Head of caudate nucleus (tissue), 42 donors: ENCODE measurements around the gene CCDC92B.

Experiments used
- DNase-seq, 42 donors: peaks; one replicate each; pipeline versions ENCODE4 v3.0.0 to v3.0.0-alpha.2; 2020 to 2021; ENCODE audit warnings: mixed read lengths in 7 of 42
- intact Hi-C: fragments of 100-400 bp; cut with DNase I; formaldehyde crosslinking; loops from one replicate; pipeline ENCODE4 v1.15.0; 2022

Gene CCDC92B

DNA sequence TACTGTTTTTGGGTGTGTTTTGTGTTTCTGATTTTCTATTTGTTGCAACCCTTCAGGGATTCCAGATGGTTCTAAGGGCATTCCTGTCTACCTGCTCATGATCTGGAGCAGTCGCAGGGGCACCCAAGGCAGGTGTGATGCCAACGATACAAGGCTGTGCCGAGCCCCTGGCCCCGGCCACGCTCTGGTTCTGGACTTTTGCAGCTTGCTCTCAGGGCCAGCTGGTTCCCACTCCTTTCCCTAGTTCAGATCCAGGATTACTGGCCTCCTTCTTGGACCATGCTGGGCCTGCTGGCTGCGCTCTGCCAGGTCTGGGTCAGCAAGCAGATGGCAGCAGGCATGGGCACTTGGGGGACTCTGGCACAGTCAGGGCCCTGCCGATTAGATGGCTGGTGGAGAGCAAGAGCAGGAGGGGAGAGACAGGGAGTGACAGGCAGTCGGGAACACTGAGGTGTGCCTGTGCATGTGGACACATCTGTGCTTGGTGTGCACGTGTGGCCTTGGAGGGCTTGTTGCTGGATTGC, 31.5 kb upstream of the CCDC92B start:
- intact Hi-C loops = no loop called here
- DNase-seq = no peak

DNA sequence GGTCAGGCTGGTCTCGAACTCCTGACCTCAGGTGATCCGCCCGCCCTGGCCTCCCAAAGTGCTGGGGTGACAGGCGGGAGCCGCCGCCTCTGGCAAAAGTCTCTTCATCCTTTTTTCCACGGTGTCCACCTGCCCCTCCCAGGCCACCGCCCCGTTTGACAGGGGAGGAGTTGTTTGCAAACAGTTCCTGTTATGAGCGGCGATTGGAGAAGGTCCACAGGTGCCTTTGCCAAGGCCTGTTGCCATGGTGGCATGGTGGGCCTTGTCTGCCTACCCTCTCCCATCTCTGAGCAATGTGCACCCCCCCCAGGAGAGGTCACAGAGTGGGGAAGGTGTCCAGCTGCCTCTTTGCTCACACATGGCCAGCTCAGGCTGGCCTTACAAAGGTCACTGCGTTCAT, 30.8 kb upstream of the CCDC92B start:
- no peak for DNase-seq
- intact Hi-C loops = no loop called here

DNA sequence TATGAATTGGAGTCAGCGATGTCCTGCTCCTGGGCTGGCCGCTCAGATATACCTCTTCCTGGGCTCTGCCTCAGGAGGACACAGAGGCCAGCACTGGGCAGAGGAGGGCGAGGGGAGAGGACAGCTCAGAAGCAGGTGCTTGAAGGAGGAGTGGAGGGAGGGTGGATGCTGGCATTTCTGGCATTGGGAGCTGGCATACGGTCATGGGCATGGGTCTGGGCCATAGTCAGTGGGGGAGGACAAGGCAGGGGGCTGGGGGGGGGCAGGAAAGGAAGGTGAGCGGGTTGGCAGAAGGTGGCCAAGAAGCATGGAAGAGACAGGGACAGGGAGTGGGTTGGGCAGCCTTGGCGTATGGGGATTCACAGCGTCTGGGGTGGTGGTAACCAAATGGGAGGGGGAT, 30.1 kb upstream of the CCDC92B start:
- intact Hi-C loops = no loop called here
- no peak for DNase-seq

DNA sequence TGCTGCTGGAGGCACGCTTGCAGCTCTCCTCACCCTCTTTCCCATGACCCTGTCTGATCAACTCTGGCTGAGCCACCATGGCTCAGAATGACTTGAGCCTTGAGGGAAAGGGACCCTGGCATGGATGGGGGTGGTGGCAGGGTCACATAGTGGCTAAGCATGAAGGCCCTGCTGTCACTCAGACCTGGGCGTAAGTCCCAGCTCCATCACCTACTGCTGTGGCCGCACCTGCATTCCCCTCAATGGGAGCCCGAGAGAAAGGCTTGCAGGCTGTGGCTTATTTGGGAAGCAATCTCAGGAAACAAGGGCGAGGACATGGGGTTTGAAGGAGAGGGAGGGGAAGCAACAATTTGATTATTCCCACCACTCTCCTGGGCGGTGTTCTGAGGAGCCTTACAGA, 29.0 kb upstream of the CCDC92B start:
- intact Hi-C loops = no loop called here
- DNase-seq = no peak

DNA sequence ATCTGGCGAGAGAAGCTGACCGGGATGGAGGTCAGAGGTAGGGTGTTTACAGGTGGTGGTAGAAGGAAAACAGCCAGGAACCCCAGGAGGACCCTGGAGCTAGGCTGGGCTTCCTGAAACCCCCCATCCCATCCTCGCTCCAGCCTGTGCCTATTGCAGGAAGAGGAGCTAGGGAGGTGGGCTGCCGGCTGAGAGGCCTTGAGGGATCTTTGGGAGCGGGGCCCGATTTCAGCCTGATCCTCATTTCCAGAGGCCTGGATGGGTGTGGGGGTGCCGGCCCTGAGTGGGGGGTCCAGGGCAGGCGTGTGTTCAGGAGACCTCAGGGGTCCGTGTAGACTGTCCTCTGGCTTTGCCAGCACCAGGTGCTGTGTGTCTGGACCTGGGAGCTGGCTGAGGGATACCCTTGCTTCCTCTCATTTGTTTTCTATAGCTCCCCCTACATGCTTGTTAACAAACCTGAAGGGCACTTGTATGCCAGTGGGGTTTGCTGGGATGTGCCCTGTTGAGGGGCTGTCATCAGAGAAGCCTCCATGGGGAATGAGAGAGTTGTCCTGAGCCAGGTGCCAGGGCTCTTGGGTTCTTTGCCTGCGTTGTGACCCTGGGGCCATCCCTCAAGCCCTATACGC, 27.9 kb upstream of the CCDC92B start:
- DNase-seq = no peak
- intact Hi-C loops = no loop called here

DNA sequence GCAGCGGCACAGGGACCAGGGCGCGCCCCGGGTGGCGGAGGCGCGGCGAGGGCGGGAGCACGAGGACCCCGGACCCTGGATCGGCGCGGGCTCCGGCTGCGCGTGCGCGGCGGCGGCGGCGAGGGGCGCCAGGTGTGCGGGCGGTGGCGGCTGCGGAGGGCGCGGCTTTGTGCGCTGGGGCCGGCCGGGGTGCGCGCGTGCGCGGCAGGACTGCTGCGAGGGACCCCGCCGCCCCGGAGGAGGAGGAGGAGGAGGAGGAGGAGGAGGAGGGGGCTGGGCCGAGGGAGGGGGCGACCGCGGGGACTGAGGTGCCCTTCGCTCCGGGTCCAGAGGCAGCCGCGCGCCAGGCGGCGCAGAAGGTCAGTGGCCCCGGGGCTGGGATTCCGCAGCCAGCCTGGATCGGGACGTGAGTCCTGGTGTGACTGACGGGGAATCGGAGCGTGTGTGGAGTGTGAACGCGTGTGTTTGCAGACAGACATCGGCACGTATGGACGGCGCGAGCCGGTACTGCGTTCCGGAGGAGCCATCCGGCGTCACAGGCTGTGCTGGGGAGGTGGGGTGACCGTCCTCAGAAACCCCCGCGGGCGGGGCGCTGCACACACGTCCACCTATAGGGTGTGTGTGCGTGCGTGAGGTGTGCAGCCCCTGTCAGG, 27.3 kb upstream of the CCDC92B start:
- DNase-seq = peak in 29 of 42 donors; percentile 16 to 72 (median 39)
- intact Hi-C loops = no loop called here

DNA sequence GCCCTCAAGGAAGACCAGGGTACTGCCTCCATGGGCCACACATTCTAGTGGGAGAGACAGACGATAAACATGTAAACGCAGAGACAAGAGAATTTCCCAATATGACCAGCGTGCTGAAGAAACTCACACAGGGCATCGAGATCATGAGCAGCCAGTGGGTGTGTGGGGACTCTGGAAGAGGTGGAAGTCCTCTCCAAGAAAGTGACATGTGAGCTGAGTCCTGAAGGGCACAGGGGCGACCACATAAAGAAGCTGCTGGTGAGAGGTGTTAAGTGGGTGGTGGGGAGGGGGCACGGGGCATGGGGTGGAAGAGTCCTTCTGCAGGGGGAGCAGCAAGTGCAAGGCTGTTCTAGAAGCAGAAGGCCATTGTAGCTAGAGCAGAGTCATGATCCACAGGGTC, 25.8 kb upstream of the CCDC92B start:
- intact Hi-C loops = no loop called here
- no peak for DNase-seq

DNA sequence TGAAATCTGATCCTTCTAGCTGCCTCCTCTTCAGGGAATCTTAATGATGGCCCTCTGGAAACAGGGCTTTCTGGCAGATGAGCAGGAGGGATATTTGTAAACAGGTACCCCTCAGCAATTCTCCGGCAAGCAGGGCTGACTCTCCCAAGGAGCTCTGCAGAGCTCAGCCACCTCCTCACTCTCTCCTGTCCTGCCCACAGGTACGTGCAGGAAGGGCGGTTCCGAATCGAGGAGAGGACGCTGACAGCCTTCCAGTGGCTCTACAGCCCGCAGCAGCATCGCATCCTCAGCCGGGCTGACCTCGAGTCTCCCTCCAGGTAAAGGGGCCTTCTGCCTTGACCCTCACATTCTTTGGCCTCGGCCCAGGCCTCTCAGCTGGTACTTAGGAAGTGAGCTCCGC, 20.7 kb upstream of the CCDC92B start:
- intact Hi-C loops = no loop called here

DNA sequence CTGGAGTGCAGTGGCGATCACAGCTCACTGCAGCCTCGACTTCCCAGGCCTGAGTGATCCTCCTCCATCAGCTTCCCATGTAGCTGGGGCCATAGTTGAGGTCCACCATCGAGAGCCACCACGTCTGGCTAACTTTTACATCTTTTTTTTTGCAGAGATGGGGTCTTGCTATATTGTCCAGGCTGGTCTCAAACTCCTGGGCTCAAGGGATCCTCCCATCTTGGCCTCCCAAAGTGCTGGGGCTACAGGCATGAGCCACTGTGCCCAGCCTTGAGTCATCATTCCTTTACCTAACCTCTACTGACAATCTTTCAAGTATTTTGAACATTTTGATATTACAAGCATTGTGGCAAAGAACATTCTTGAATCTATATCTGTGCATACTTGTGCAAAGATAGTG, 9.4 kb upstream of the CCDC92B start:
- intact Hi-C loops = no loop called here
- DNase-seq = no peak

More for the DNA sequence above, 20.7 kb upstream of the CCDC92B start:
- no peak for DNase-seq

DNA sequence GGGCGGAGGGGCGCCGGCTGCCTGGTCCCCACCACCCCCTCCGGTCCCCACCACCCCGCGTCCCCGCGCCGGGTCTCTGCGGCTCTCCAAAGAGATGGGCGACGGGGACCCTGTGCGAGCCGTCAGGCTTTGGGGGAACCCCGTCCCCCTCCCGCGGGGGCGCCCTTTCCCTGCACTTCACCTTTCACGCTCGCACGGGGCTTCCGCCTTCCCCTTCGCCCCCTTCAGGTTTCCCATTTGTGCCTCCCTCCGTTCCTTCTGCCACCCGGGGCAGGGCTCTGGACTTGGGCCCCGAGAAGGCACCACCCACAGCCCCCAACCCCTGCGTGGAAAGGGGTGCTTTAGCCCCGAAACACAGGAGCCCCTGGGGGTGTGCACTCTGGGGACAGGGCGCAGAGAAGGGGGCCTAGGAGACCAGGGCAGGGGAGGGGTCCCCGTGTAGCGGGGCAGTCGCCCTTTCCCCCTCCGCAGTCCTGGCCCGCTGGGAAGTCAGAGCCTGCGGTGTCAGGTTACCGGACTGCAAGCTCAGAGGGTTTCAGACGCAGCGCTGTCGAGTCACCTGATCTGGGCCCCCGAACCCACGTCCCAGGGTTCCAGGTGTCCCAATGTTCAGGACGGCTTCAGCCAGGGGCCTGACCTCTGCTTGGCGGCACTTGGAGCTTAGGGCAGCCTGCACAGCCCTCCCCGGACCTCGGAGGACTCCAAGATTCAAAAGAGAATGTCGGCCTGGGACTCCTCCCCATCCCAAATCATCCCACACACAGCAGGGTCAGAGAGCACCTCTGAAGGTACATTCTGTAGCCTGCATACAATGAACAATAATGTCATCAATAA, 6.7 kb upstream of the CCDC92B start:
- intact Hi-C loops = no loop called here
- DNase-seq = no peak

DNA sequence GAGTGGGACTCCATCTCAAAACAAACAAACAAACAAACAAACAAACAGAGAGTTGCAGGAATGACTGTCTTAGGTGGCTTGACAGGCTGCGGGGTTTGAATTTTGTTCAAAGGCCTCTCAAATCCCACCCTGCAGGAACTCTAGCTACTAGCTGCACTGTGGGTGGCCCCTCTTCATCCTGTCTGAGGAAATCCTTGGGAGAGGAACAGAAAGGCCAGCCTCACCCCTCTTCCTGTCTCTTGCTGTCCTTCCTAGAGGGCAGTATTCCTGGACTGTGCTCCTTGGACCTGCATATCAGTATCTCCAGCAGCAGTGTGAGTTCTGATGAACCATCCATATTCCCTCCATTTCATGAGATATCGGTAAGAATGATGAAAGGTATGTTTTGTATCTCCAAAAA, 2.0 kb upstream of the CCDC92B start:
- intact Hi-C loops = no loop called here

DNA sequence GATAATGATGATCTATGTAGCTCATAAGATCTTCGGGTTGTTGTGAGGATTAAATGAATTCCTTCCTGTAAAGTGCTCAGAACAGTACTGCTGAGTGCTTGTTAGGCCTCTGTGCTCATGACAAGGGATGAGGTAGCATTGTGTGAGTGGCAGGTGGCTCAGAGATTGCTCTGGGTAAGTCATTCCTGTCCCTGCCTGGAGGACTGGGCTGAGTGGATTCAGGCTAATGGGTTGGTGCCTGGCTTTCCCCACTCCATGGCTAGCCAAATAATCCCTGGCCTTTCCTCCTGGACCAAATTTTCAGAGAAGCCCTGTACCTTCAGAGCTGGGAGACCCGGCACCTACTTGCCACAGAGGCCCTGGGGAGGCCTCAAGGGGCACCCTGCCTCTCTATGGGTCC, 1.3 kb upstream of the CCDC92B start:
- no peak for DNase-seq
- intact Hi-C loops = no loop called here

More for the DNA sequence above, 2.0 kb upstream of the CCDC92B start:
- no peak for DNase-seq

DNA sequence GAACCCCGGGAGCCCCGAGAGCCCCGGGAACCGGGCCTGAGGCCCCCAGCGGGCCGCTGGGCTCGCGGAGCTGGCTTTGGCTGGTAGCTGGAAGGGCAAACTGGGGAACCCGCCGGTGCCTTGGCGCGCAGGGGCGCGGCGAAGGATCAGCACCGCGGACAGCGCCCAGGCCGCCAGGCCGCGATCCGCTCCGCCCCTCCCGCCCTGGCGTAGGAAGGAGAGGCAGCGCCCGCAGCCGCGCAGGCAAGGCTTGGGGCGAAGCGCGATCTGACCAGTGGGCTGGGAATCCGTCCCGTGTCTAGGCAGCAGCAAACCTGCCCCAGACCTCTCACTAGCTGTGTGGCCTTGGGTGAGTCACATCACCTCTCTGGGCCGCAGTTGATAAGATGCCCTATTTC, 331 bp upstream of the CCDC92B start:
- DNase-seq = peak in 40 of 42 donors; percentile 9 to 83 (median 63)
- intact Hi-C loops = no loop called here

DNA sequence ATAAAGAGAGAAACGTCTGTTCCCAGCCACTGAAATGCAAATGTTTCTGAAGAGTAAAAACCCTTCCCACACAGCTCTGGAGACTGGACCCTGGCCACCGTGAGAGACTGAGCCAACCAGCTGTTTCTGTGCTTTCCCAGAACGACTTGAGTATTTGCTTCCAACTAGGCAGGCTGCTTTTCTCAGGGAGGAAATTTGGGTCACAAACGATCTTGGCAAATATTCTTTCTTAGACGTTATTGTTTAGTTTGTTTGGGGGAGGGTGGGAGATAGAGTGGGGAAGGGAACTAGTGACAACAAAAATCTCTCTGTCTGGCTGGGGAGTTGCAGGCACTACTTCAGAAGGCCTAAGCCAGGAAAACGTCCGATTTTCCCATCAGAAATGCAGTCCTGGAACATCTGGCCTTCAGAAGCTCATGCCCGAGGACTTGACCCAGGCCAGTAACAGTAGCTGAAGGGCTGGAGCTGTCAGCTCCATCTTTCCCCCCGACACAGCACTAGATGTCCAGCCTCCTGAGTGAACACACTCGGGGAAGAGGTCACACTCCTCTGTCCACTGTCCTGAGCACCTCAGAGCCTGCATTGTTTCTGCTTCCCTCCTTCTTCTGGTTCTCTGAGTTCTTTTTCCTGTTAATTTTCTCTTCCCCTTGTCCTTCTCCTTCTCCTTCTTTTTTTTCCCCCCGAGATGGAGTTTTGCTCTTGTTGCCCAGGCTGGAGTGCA, 4.0 kb downstream of the CCDC92B start:
- DNase-seq = peak in 19 of 42 donors; percentile 12 to 66 (median 35)
- intact Hi-C loops = no loop called here

DNA sequence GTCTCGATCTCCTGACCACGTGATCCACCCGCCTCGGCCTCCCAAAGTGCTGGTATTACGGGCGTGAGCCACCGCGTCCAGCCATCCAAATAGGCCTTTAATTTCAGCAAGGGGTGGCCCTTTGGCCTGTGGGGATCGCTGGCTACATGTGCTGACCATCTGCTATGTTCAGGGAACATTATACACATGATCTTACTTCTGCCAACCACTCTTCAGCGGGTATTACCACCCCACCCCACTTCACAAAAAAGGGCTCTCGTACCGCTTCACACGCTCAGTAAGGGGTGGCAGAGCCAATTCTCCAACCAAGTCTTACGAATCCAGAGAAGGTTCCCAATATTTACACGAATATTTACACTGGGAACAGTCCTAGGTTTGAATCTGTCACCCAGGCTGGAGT, 11.8 kb downstream of the CCDC92B start:
- no peak for DNase-seq
- intact Hi-C loops = no loop called here

DNA sequence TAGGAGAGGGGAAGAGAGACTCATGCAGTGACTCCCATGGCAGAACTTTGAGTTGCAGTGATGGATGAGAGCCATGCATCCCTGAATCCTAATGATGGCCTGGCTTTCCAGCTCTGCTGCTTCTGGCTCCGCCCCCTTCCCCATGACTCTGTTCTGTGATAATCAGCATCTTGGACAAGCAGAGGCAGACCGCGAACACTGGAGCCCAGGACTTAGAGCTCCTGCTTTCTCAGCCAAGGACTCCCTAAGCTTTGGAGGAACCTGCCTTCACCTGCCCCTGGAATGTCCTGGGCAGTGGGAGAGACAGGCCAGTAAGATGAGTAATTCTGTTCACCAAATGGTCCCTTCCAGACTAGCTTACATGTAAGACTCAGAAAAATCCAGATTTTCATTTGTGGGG, 12.5 kb downstream of the CCDC92B start:
- DNase-seq = no peak
- intact Hi-C loops = no loop called here

DNA sequence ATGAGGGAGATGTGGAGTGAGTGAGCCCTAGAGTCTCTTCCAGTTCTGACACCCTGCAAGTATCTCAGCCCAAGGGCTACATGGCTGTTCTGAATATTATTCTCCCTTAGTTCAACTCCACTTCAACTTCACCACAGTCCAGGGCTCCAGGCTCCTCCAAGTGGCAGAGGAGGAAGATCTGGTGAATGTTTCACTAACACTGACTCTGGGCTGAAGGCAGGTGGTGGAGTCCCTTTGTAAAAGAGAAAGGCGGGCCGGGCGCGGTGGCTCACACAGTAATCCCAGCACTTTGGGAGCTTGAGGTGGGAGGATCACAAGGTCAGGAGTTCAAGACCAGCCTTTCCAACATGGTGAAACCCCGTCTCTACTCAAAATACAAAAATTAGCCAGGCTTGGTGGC, 13.6 kb downstream of the CCDC92B start:
- intact Hi-C loops = no loop called here
- DNase-seq = no peak

DNA sequence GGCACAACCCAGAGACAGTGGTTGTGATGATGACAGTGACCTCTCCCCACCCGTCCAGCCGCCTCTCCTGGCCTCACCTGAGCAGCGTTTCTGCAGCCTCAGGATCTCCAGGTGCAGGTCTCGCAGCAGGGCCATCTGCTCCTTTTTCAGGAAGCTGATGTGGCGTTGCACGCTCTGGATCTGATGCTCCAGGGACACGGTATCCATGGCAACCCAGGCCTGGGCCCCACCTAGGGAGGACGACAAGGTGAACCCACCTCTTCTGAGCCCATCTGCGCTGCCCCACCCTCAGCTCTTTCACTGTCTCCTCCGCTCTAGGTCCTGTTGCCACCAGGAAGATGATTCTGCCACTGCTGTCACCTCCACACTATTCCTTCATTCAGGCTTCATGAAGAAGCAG, 14.5 kb downstream of the CCDC92B start:
- intact Hi-C loops = no loop called here
- DNase-seq = peak in 3 of 42 donors; percentile 36 to 55 (median 37)

DNA sequence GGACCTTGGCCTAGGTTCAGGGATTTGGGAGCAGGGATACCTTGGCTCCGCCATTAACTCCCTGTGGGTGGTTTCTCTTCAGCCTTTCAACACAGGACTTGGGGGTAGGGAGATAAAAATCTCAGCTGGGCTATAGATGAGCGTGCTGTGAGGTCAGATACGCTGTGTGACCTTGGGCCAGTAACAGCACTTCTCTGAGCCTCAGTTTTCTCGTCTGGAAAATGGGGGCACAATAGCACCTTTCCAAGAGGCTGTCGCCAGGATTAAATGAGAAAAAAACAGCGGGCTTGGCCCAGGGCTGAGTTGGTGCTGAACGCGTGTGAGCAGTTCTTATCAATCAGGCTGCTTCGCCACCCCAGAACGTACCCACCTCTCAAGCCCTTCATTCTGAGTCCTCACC, 17.6 kb downstream of the CCDC92B start:
- intact Hi-C loops = no loop called here
- DNase-seq = no peak
